Aortic smooth muscle cell (primary cell): ENCODE data around the gene LIPC. TPM values are rescaled to one million over a fixed set of nuclear protein-coding genes. Genes with fewer than 3 reads are reported as not detected.

Experiments
- total RNA-seq: library from RNA; depleted of rRNA; stranded (reverse); fragments of >200 nt; gene quantifications from 2 replicates; pipeline ENCODE4 v1.2.3, GENCODE V29; 2014

The LIPC gene
- 1.1 and 1.5 TPM in 2 replicates for total RNA-seq

GRCh38 chr15:58431221-58432149, at the start of gene LIPC:
TSS of gene LIPC (plus strand) at chr15:58431991. CDS start at chr15:58432033, 42 bp downstream.

